HK-2 (cell line): ENCODE results near the gene QRSL1.
"Not testable (repeated sequence)": the region's sequence is repeated elsewhere in the genome, so short reads cannot be mapped to it uniquely, and the experiment has no call there.

Source experiments
- DNase-seq: peaks from one replicate; pipeline ENCODE4 v3.0.0-alpha.2; 2018; ENCODE audit not compliant: unreplicated experiment

Gene QRSL1

GRCh38 chr6:106677282-106677681 lies 47.9 kb downstream of the QRSL1 start:
- no peak for DNase-seq

DNA sequence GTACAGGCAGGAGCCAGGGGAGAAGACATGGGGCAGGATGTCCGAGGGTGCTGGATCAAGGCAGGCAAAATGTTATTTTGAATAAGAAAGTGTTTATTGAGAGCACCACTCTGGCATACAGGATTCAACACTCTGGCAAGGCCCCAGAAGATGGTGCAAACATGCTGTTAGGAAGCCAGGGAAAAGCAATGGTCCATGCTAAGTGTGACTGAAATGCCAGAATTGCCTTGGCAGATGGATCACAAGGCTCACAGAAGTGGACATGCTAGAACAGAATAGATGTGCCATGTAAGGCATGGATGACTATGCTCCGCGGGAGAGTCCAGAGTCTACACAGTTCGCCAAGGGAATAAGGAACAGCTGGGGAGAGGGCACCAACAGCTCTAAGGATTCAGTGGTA lies 54.6 kb downstream of the QRSL1 start:
- DNase-seq: no peak

- no peak for DNase-seq
These were observed 56.5 kb downstream of the QRSL1 start for GRCh38 chr6:106685833-106686232.

DNA sequence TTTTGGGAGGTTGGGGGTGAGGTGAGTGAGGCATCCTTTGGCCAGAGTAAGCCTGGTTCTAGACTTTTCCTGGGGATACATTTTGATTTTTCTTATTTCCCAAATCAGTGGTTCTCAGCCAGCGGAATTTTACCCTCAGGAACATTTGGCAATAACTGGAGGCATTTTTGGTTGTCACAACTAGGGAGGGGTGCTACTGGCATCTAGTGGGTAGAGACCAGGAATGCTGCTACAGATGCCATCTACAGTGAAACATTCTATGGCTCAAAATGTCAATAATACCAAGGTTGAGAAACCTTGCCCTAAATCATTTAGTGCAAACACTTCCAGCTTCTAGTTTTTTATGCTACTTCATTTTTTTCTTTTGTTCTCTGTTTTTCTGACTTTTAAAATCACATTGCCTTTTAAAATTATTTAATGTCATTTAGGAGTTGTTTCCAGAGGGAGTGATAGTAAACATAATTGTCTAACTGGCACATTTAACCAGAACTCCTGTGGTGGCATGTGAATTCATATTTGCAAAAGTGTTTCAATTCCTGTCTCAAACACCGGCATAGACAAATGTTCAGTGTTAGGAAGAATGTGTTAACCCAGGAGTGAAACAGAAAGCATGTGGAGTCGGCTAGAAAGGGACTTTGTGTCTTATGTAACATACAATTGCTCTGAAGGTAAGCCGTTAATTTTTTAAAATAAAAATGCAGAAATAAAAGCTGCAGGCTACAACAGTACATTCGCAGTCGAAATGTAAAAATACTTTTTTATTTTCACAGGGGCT lies 59.0 kb downstream of the QRSL1 start:
- DNase-seq: no peak

DNA sequence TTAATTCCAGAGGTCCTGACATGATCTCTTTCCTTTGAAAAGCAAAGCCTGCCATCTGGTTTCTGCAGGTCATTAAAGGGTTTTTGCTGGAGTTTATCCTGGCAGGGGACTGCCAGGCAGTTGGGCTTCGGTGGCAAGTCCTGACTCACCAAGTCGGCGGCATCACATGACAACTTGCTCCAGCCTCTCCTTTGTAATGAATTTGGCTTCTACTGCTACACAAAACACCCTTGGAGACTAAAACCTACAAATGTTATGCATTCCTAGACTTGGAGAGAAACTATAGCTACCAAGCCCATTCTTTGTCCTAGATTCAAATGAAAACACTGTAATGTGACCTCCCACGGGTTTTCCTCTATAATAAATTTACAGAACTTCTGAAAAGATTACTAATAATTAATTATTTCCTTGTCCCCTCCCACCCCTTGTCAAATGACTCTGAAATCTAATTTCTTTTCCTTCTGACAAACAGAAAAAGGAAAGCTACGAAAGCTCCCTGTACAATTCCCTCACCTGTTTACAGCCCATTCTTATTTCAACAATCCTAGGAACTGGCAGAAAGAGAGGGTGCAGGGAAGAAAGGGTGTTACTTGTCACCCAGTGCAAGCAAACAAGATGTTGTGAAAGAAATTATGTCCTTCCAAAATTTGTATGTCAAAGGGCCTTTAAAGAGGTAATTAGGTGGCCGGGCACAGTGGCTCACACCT lies 62.9 kb downstream of the QRSL1 start:
- DNase-seq: peak; percentile 39

DNA sequence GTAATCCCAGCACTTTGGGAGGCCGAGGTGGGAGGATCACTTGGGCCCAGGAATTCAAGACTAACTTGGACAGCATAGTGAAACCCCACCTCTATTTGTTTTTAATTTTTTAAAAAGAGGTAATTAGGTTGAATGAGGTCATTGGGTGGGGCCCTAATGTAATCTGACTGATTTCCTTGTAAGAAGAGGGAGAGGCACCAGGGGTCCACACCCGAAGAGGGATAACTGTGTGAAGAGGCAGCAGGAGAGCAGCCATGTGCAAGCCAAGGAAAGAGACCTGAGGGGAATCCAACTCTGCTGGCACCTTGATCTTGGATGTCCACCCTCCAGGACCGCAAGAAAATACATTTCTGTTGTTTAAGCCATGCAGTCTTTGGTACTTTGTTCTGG lies 63.4 kb downstream of the QRSL1 start:
- DNase-seq: no peak

DNA sequence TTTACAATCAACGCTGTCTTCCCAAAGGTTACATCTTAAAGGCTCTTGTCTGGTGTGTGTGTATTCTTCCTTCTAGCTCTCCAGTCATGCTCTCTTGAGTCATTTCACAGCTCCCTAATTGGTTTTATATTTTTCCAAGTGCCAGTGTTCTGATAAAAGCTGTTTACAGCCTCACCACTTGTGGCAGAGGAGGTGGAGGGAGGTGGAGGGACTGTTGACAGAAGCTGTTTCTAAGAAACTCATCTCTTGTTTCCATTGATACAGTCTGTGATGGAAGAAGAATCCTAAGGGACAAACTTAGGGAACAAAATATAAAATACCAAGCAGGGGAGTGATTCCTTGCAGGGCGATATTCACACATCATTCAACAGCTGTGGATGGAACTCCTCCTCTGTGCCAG lies 64.0 kb downstream of the QRSL1 start:
- DNase-seq: no peak

DNA sequence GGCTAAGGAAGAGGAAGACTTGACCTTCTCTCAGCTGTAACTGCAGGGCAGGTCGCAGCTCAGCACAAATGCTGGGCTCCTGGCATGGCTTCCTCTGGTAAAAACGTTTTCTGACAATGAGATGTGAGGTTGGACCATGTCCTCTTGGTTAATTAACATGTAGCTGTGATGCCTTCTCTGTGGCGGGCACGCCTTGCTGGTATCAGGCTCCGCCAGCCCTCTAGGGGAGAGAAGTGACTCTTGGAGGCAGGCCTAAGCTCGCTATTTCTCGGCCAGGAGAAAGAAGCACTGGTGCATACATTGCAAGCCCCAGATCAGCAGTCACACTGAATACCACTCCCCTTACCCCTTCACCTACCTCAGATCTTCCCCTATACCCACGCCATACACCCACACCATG lies 65.0 kb downstream of the QRSL1 start:
- no peak for DNase-seq

DNA sequence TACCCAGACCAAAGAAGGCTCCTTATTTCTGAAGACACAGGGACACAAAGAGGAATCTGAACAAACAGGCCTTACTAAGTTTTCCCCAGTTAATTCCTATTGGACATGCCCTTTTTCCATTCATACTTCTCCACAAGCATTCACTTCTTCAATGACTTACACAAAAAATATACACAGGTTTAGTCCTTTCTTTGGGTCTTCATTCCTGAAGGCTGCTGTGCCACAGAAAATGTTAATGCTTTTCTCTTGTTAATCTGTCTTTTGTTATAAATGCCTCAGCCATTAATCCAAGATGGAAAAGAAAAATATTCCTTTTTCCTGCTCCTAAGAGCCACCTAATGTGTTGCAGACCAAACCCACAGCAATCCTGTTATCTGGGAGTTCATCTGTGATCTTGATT lies 71.2 kb downstream of the QRSL1 start:
- no peak for DNase-seq

DNA sequence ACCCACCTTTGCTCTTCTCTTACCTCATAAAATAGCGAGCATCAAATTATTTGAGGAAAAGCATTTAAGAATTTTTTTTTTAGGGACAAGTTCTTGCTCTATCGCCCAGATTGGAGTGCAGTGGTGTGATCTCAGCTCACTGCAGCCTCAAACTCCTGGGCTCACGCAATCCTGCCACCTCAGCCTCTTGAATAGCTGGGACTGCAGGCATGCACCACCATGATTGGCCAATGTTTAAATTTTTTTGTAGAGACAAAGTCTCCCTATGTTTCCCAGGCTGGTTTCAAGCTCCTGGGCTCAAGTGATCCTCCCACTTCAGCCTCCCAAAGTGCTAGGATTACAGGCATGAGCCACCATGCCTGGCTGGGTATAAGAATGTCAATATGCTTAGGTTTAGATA lies 71.8 kb downstream of the QRSL1 start:
- not testable (repeated sequence) for DNase-seq

DNA sequence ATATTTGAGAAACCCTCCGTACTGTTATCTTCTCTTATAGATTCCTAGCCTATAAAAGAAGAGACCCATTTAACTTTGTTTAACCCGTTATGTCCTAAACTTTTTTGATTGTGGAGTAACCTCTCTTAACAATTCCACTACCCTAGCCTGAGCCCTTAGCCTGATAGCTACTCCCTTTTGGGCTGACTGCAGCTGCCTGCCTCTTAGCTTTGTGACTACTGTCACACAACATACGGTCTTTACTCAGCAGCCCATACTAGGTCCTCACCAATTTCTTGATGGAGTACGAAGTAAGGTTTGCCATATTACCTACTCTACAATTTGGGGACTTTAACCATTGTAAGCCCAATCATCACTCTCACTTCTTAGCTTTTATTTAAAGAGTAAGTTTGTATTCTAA lies 72.7 kb downstream of the QRSL1 start:
- DNase-seq: no peak

- peak; percentile 13 for DNase-seq
These were observed 73.2 kb downstream of the QRSL1 start for GRCh38 chr6:106702451-106703110.

- DNase-seq: no peak
These were observed 74.9 kb downstream of the QRSL1 start for GRCh38 chr6:106704327-106704726.

DNA sequence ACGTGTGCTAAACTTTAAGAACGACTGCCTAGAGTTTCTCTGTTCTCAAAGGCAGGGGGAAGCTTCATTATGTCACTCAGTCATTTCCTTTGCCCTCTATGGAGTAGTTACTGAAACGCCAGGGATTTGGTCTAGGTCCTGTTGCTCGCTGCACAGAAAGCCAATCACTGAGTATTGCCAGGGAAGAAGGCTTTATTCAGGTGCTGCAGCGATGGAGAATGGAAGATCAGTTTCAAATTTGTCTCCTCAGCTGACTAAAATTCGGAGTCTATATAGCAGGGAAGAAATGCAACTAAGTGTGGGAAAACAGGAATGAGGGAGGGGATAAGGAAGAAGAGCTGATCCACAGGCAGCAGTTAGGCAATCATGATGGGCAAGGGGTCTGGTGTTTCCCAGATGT lies 75.8 kb downstream of the QRSL1 start:
- DNase-seq: no peak

- DNase-seq: no peak
These were observed 81.2 kb downstream of the QRSL1 start for GRCh38 chr6:106710580-106710979.

GRCh38 chr6:106714281-106714680 lies 84.9 kb downstream of the QRSL1 start:
- no peak for DNase-seq

- no peak for DNase-seq
These were observed 86.5 kb downstream of the QRSL1 start for GRCh38 chr6:106715922-106716321.

- no peak for DNase-seq
These were observed 87.6 kb downstream of the QRSL1 start for GRCh38 chr6:106716966-106717365.
